Measurements from ENCODE around the gene TMEM51. TPM values are rescaled to one million over a fixed set of nuclear protein-coding genes. Genes with fewer than 3 reads are reported as not detected.

The TMEM51 gene
- total RNA-seq, 4 donors from 2014 or later, result 9.3 to 14.1 (median 11.6) TPM

DNA sequence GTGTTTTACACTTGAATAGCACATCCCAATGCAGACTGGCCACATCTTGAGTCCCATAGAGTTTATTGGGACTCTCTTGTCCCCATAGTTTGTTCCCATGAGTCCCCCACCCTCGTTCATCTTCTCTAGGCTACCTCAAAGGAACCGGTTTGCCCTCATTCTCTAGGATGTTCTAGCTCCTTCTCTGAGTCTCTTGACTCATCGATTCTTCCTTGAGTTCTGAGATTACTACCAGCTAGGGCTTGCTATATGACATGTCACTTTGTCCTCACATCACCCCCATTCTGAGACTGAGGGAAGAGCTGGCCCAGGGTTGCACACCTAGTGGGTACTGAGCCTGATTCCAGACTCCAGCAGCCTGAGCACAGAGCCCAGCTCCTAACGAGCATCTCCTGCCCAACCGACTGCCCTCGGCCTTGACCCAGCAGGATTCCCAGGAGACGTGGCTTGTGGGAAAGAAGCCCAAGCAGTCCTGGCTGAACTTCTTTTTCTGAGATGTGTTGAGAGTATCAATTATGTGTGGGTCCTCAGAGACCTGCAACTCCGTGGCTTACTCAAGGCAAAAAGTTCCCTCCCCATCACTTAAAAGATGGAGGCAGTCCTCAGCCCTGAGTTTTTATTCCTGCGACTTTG, 42.0 kb downstream of the TMEM51 start:
- H3K27ac ChIP-seq, result no peak overlapping the region
- no peaks in the 10 kb centered on the region for H3K36me3 ChIP-seq
- TF ChIP-seq POLR2A (IDR thresholded peaks at IDR 0.05) (no peak), EP300 (IDR thresholded peaks at IDR 0.05) (no peak)
- TF ChIP-seq, protein P1, sequence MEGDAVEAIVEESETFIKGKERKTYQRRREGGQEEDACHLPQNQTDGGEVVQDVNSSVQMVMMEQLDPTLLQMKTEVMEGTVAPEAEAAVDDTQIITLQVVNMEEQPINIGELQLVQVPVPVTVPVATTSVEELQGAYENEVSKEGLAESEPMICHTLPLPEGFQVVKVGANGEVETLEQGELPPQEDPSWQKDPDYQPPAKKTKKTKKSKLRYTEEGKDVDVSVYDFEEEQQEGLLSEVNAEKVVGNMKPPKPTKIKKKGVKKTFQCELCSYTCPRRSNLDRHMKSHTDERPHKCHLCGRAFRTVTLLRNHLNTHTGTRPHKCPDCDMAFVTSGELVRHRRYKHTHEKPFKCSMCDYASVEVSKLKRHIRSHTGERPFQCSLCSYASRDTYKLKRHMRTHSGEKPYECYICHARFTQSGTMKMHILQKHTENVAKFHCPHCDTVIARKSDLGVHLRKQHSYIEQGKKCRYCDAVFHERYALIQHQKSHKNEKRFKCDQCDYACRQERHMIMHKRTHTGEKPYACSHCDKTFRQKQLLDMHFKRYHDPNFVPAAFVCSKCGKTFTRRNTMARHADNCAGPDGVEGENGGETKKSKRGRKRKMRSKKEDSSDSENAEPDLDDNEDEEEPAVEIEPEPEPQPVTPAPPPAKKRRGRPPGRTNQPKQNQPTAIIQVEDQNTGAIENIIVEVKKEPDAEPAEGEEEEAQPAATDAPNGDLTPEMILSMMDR (IDR thresholded peaks at IDR 0.05), result no peak
- no peaks in the 10 kb centered on the region for H3K9me3 ChIP-seq
- H3K27me3 ChIP-seq, result no peaks in the 10 kb centered on the region
- no peak for DNase-seq (ENCODE audit: low spot score in 2 of 2)
- H3K4me1 ChIP-seq, result peaks cover 0 to under 1% (median 0%) of the 10 kb centered on the region in 4 donors
- no peak overlapping the region for H3K4me3 ChIP-seq
- 61 to 64% methylated on average over 9 of the region's 9 CpGs for WGBS, 2 donors

- no peaks in the 10 kb centered on the region for H3K36me3 ChIP-seq
- H3K4me1 ChIP-seq, result no peaks in the 10 kb centered on the region
- WGBS, 2 donors, result 51 to 64% methylated on average over 9 of the region's 9 CpGs
- no peak overlapping the region for H3K4me3 ChIP-seq
- TF ChIP-seq EP300 (IDR thresholded peaks at IDR 0.05) (no peak), POLR2A (IDR thresholded peaks at IDR 0.05) (no peak)
- TF ChIP-seq, protein P1 (IDR thresholded peaks at IDR 0.05), result no peak
- H3K27me3 ChIP-seq, result no peaks in the 10 kb centered on the region
- DNase-seq (ENCODE audit: low spot score in 2 of 2), result no peak
- no peaks in the 10 kb centered on the region for H3K9me3 ChIP-seq
- no peak overlapping the region for H3K27ac ChIP-seq
Observed at GRCh38 chr1:15196069-15196468, 42.5 kb downstream of the TMEM51 start.

DNA sequence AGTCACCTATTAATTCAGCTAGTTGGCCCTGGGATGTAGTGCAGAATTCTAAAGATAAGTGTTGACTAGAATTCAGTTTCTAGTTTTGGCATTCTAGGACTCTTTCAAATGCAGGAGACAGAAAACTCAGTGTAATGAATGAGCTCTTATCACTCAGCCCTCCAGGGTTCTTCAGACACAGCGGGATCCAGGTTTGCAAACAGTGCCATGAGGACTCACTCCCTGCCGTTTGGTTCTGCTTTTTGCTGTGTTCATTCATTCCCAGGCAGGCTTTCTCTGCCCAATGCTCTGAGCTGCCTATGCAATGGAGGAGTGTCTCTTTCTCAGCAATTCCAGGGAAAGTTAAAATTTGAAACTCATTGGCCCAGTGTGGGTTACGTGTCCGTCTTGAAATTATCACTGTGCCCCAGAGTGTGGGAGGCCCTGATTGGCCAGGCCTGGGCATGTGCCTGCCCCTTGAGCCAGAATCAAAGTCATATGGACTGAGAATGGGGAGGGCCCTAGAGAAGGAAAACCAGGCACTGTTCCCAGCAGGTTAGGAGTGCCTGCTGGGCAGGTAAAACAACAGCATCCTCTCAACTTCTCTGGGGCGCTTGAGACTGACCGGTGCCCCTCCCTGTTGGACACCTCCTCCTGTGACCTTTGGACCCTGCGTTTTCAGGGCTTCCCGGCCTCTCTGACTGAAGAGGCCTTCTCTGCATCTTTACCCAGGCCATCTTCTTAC, 43.4 kb downstream of the TMEM51 start:
- 43 to 69% methylated on average over 8 of the region's 8 CpGs for WGBS, 2 donors
- Histone ChIP-seq H3K27ac (no peak overlapping the region), H3K9me3 (no peaks in the 10 kb centered on the region), H3K36me3 (no peaks in the 10 kb centered on the region), H3K27me3 (no peaks in the 10 kb centered on the region), H3K4me3 (no peak overlapping the region), H3K4me1 (no peaks in the 10 kb centered on the region)
- DNase-seq (ENCODE audit: low spot score in 2 of 2), result no peak
- TF ChIP-seq POLR2A (IDR thresholded peaks at IDR 0.05) (no peak), EP300 (IDR thresholded peaks at IDR 0.05) (no peak)
- TF ChIP-seq, protein P1 (IDR thresholded peaks at IDR 0.05), result no peak

DNA sequence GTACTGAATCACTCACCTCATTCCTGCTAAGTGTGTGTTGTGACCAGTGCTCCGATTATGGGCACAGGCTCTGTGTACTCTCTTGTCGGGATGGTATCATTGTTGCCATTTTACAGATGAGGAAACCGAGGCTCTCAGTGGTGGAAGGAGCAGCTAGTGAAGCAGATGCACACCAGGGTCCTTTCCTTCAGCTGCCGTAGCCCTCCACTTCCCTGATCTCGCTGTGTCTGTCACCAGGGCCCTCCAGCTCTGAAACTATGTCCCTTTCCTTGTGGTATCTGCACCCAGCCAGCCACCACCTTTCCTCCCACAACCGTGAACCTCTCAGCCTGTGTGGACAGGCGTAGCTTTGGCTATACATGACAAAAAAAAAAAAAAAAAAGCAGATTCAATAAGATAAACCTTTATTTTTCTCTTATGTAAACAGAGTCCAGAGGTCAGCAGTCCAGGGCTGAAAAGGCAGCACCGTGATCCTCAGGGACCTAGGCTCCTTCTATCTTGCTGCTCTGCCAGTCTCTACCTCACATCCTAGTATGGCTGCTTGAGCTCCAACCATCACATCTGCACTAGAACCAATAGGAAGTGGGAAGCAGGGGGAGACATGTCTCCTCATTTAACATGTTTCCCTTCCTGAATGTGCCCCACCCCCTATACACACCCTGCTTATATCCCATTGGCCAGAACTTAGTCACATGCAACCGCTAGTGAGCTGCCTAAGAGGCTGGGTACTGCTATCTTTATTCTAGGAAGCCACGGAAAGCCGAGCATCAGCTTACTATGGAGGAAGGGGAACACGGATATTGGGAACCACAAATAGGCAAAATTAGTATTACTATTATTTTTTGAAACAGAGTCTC, 44.3 kb downstream of the TMEM51 start:
- Histone ChIP-seq H3K27me3 (no peaks in the 10 kb centered on the region), H3K9me3 (no peaks in the 10 kb centered on the region), H3K36me3 (no peaks in the 10 kb centered on the region), H3K27ac (no peak overlapping the region), H3K4me3 (no peak overlapping the region), H3K4me1 (no peaks in the 10 kb centered on the region)
- DNase-seq (ENCODE audit: low spot score in 2 of 2), result no peak
- 78 to 80% methylated on average over 12 of the region's 12 CpGs for WGBS, 2 donors
- TF ChIP-seq, protein P1 (IDR thresholded peaks at IDR 0.05), result no peak
- TF ChIP-seq EP300 (IDR thresholded peaks at IDR 0.05), result no peak
- no peak for TF ChIP-seq POLR2A (IDR thresholded peaks at IDR 0.05)

Measured in tibial nerve (tissue), 4 donors.